Measurements from ENCODE around the gene ZNF697. TPM values are rescaled to one million over a fixed set of nuclear protein-coding genes. Genes with fewer than 3 reads are reported as not detected.
"Not testable (repeated sequence)": the region's sequence is repeated elsewhere in the genome, so short reads cannot be mapped to it uniquely, and the experiment has no call there.

Gene ZNF697
- total RNA-seq, 5 donors from 2014 or later (not counting 1 experiment from before 2014, with no cell fraction given): 0.06 to 0.16 (median 0.09) TPM; not detected in 2

- ChIA-PET CTCF (interaction anchor here in 1 of 2 donors (0.6 kb wide), 1 partner anchor 42 kb away, joined by 3 read pairs; no protein-coding TSS in a partner anchor), POLR2A (no interaction called here)
- Histone ChIP-seq H3K27me3 (replicated peaks in 1 of 2; ENCODE audit: control insufficient read depth in 2 of 2, extremely low read depth in 1 of 2, insufficient read depth in 2 of 2, low read length in 1 of 2) (peaks cover 0 to 2% of the 10 kb centered on the region in 2 experiments), H3K36me3 (ENCODE audit: control insufficient read depth in 2 of 2, extremely low read depth in 1 of 2, insufficient read depth in 1 of 2, low read length in 1 of 2) (no peaks in the 10 kb centered on the region), H3K27ac (ENCODE audit: low read length) (no peak overlapping the region), H3K4me1 (ENCODE audit: control insufficient read depth in 1 of 2, extremely low read depth in 1 of 2, insufficient read depth in 2 of 2, low read length in 2 of 2) (no peaks in the 10 kb centered on the region), H3K9me3 (no peaks in the 10 kb centered on the region), H3K4me3 (ENCODE audit: control insufficient read depth in 1 of 2, extremely low read depth in 1 of 2, low read length in 1 of 2) (no peak overlapping the region)
- H3K27me3 Mint-ChIP-seq: peaks cover 12 to 19% of the 10 kb centered on the region in 2 donors
- no peak overlapping the region for H3K4me3 Mint-ChIP-seq
- no peaks in the 10 kb centered on the region for H3K9me3 Mint-ChIP-seq
- no peaks in the 10 kb centered on the region for H3K36me3 Mint-ChIP-seq
- no peak for ATAC-seq (replicated peaks in 1 of 4)
- H3K4me1 Mint-ChIP-seq: no peaks in the 10 kb centered on the region
- WGBS (ENCODE audit: insufficient coverage): 96% methylated on average over 3 of the region's 6 CpGs
- no peak for DNase-seq
- H3K27ac Mint-ChIP-seq: no peak overlapping the region
Observed at GRCh38 chr1:119603695-119604094, 44.4 kb downstream of the ZNF697 start.

DNA sequence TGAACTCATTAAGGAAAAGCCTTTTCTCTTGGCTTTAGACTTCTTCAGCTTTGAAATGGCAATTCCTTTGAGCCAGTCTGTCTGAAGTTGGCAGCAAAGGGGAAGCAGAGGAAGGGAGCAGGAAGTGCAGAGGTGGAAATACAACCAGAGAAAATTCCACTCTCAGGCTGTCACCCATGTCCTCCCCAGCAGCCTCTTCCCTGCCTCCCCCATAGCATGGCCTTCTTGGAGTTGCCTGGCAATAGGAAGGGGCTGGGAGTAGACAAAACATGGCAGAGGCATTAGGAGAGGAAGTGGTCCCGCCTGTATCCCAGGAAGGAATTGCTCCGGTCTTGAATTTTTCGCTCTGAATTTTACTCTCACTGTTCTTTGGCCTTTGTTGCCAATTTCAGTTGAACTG, 44.8 kb downstream of the ZNF697 start:
- CTCF ChIA-PET; H3K9me3 ChIP-seq; H3K4me1 ChIP-seq (ENCODE audit: control insufficient read depth in 1 of 2, extremely low read depth in 1 of 2, insufficient read depth in 2 of 2, low read length in 2 of 2); DNase-seq; H3K4me1 Mint-ChIP-seq; ATAC-seq (replicated peaks in 1 of 4); H3K36me3 ChIP-seq (ENCODE audit: control insufficient read depth in 2 of 2, extremely low read depth in 1 of 2, insufficient read depth in 1 of 2, low read length in 1 of 2); H3K27ac ChIP-seq (ENCODE audit: low read length); H3K4me3 ChIP-seq (ENCODE audit: control insufficient read depth in 1 of 2, extremely low read depth in 1 of 2, low read length in 1 of 2); H3K27ac Mint-ChIP-seq; H3K4me3 Mint-ChIP-seq; H3K36me3 Mint-ChIP-seq; POLR2A ChIA-PET; H3K27me3 ChIP-seq (replicated peaks in 1 of 2; ENCODE audit: control insufficient read depth in 2 of 2, extremely low read depth in 1 of 2, insufficient read depth in 2 of 2, low read length in 1 of 2); H3K9me3 Mint-ChIP-seq: not testable (repeated sequence)
- no CpG with 5 or more reads among the region's 3 CpGs for WGBS (ENCODE audit: insufficient coverage)
- H3K27me3 Mint-ChIP-seq: peaks cover 12 to 19% of the 10 kb centered on the region in 2 donors

GRCh38 chr1:119602789-119603188, 45.3 kb downstream of the ZNF697 start:
- WGBS (ENCODE audit: insufficient coverage): 100% methylated on average over 1 of the region's 3 CpGs
- H3K27ac ChIP-seq (ENCODE audit: low read length); CTCF ChIA-PET; H3K4me3 ChIP-seq (ENCODE audit: control insufficient read depth in 1 of 2, extremely low read depth in 1 of 2, low read length in 1 of 2); H3K4me1 Mint-ChIP-seq; POLR2A ChIA-PET; H3K27me3 ChIP-seq (replicated peaks in 1 of 2; ENCODE audit: control insufficient read depth in 2 of 2, extremely low read depth in 1 of 2, insufficient read depth in 2 of 2, low read length in 1 of 2); H3K27ac Mint-ChIP-seq; H3K9me3 Mint-ChIP-seq; ATAC-seq (replicated peaks in 1 of 4); H3K9me3 ChIP-seq; DNase-seq; H3K36me3 ChIP-seq (ENCODE audit: control insufficient read depth in 2 of 2, extremely low read depth in 1 of 2, insufficient read depth in 1 of 2, low read length in 1 of 2); H3K4me3 Mint-ChIP-seq; H3K4me1 ChIP-seq (ENCODE audit: control insufficient read depth in 1 of 2, extremely low read depth in 1 of 2, insufficient read depth in 2 of 2, low read length in 2 of 2); H3K36me3 Mint-ChIP-seq: not testable (repeated sequence)
- H3K27me3 Mint-ChIP-seq: peaks cover 12 to 19% of the 10 kb centered on the region in 2 donors

DNA sequence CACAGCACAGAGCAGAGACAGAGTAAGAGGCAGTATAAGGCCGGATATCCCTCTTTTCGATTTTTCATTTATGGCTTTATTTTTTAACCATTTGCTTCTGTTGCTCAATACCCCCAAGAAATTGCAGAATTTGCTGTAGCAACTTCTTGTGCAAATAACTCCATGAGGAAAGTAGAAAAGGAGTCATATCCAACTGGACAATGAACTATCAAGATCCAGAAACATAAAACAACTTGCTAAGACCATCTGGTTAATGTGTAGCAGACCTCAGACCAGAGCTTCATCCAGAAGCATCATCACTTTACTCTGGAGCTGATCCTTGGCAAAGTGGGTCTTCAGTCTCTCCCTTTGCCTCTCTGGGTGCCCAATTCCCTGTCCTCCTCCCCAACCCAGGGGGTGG, 45.9 kb downstream of the ZNF697 start:
- H3K9me3 Mint-ChIP-seq: no peaks in the 10 kb centered on the region
- POLR2A ChIA-PET: no interaction called here

DNA sequence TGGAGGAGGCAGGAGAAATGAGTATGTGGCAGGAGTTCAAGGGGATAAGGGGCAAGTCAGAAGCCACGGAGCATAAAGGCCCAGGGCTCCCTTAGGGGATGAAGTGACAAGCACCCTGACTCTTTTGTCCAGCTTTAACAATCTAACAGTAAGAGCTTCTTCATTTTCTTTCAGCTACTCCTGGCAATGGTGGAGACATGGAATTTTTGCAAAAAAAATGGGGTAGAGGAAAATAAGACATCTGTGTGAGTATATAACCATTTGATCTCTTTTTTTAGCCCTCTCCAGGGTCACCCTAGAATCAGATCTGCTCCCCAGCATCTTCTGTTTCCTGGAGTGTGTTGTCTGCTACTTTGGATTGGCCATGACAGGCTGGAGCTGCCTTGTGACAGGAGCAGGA, 47.1 kb downstream of the ZNF697 start:
- peaks cover 0 to 3% of the 10 kb centered on the region in 2 experiments for H3K27me3 ChIP-seq (replicated peaks in 1 of 2; ENCODE audit: control insufficient read depth in 2 of 2, extremely low read depth in 1 of 2, insufficient read depth in 2 of 2, low read length in 1 of 2)
- Mint-ChIP-seq H3K4me3 (no peak overlapping the region), H3K4me1 (no peaks in the 10 kb centered on the region), H3K27ac (no peak overlapping the region), H3K9me3 (no peaks in the 10 kb centered on the region), H3K27me3 (peaks cover 2 to 28% of the 10 kb centered on the region in 2 donors), H3K36me3 (no peaks in the 10 kb centered on the region)
- no peaks in the 10 kb centered on the region for H3K36me3 ChIP-seq (ENCODE audit: control insufficient read depth in 2 of 2, extremely low read depth in 1 of 2, insufficient read depth in 1 of 2, low read length in 1 of 2)
- ChIA-PET CTCF (no interaction called here), POLR2A (no interaction called here)
- H3K27ac ChIP-seq (ENCODE audit: low read length): no peak overlapping the region
- no peak for ATAC-seq (replicated peaks in 1 of 4)
- no peaks in the 10 kb centered on the region for H3K9me3 ChIP-seq
- no peaks in the 10 kb centered on the region for H3K4me1 ChIP-seq (ENCODE audit: control insufficient read depth in 1 of 2, extremely low read depth in 1 of 2, insufficient read depth in 2 of 2, low read length in 2 of 2)
- DNase-seq: no peak
- no CpG with 5 or more reads among the region's 1 CpG for WGBS (ENCODE audit: insufficient coverage)
- no peak overlapping the region for H3K4me3 ChIP-seq (ENCODE audit: control insufficient read depth in 1 of 2, extremely low read depth in 1 of 2, low read length in 1 of 2)

More for the DNA sequence above, 45.9 kb downstream of the ZNF697 start:
- no peaks in the 10 kb centered on the region for H3K4me1 ChIP-seq (ENCODE audit: control insufficient read depth in 1 of 2, extremely low read depth in 1 of 2, insufficient read depth in 2 of 2, low read length in 2 of 2)
- Mint-ChIP-seq H3K4me3 (no peak overlapping the region), H3K36me3 (no peaks in the 10 kb centered on the region), H3K27me3 (peaks cover 12 to 19% of the 10 kb centered on the region in 2 donors), H3K4me1 (no peaks in the 10 kb centered on the region), H3K27ac (no peak overlapping the region)
- H3K9me3 ChIP-seq: no peaks in the 10 kb centered on the region
- no CpG with 5 or more reads among the region's 2 CpGs for WGBS (ENCODE audit: insufficient coverage)
- H3K27me3 ChIP-seq (replicated peaks in 1 of 2; ENCODE audit: control insufficient read depth in 2 of 2, extremely low read depth in 1 of 2, insufficient read depth in 2 of 2, low read length in 1 of 2): peaks cover 0 to 2% of the 10 kb centered on the region in 2 experiments
- H3K36me3 ChIP-seq (ENCODE audit: control insufficient read depth in 2 of 2, extremely low read depth in 1 of 2, insufficient read depth in 1 of 2, low read length in 1 of 2): no peaks in the 10 kb centered on the region
- no peak overlapping the region for H3K4me3 ChIP-seq (ENCODE audit: control insufficient read depth in 1 of 2, extremely low read depth in 1 of 2, low read length in 1 of 2)
- CTCF ChIA-PET: no interaction called here
- H3K27ac ChIP-seq (ENCODE audit: low read length): no peak overlapping the region
- ATAC-seq (replicated peaks in 1 of 4): no peak
- DNase-seq: no peak

GRCh38 chr1:119600561-119600960, 47.5 kb downstream of the ZNF697 start:
- H3K9me3 ChIP-seq: no peaks in the 10 kb centered on the region
- no peaks in the 10 kb centered on the region for H3K4me1 ChIP-seq (ENCODE audit: control insufficient read depth in 1 of 2, extremely low read depth in 1 of 2, insufficient read depth in 2 of 2, low read length in 2 of 2)
- H3K27ac ChIP-seq (ENCODE audit: low read length): no peak overlapping the region
- H3K4me1 Mint-ChIP-seq: no peaks in the 10 kb centered on the region
- no peaks in the 10 kb centered on the region for H3K36me3 ChIP-seq (ENCODE audit: control insufficient read depth in 2 of 2, extremely low read depth in 1 of 2, insufficient read depth in 1 of 2, low read length in 1 of 2)
- WGBS (ENCODE audit: insufficient coverage): 100% methylated on average over 2 of the region's 4 CpGs
- H3K27me3 ChIP-seq (replicated peaks in 1 of 2; ENCODE audit: control insufficient read depth in 2 of 2, extremely low read depth in 1 of 2, insufficient read depth in 2 of 2, low read length in 1 of 2): peaks cover 0 to 3% of the 10 kb centered on the region in 2 experiments
- DNase-seq: no peak
- peaks cover 2 to 31% of the 10 kb centered on the region in 2 donors for H3K27me3 Mint-ChIP-seq
- H3K9me3 Mint-ChIP-seq: no peaks in the 10 kb centered on the region
- ChIA-PET POLR2A (interaction anchor here in 1 of 2 donors (0.6 kb wide), 1 partner anchor 24 kb away, joined by 7 read pairs; no protein-coding TSS in a partner anchor), CTCF (interaction anchor here (0.5 kb wide), 2 partner anchors 83 to 356 kb away, joined by 5 read pairs; no protein-coding TSS in a partner anchor)
- H3K4me3 ChIP-seq (ENCODE audit: control insufficient read depth in 1 of 2, extremely low read depth in 1 of 2, low read length in 1 of 2): no peak overlapping the region
- H3K4me3 Mint-ChIP-seq: no peak overlapping the region
- no peak for ATAC-seq (replicated peaks in 1 of 4)
- no peaks in the 10 kb centered on the region for H3K36me3 Mint-ChIP-seq
- no peak overlapping the region for H3K27ac Mint-ChIP-seq

GRCh38 chr1:119595606-119596005, 52.5 kb downstream of the ZNF697 start:
- Mint-ChIP-seq H3K4me3 (no peak overlapping the region), H3K27ac (no peak overlapping the region)

More at GRCh38 chr1:119595606-119596005, 52.5 kb downstream of the ZNF697 start:
- peaks cover 0 to 3% of the 10 kb centered on the region in 2 experiments for H3K27me3 ChIP-seq (replicated peaks in 1 of 2; ENCODE audit: control insufficient read depth in 2 of 2, extremely low read depth in 1 of 2, insufficient read depth in 2 of 2, low read length in 1 of 2)
- peaks cover 0 to 12% of the 10 kb centered on the region in 2 donors for H3K27me3 Mint-ChIP-seq
- no peak overlapping the region for H3K27ac ChIP-seq (ENCODE audit: low read length)
- DNase-seq (no peak), ATAC-seq (replicated peaks in 1 of 4) (no peak)
- WGBS (ENCODE audit: insufficient coverage): no CpG with 5 or more reads among the region's 2 CpGs
- H3K9me3 Mint-ChIP-seq: no peaks in the 10 kb centered on the region
- no peak overlapping the region for H3K4me3 ChIP-seq (ENCODE audit: control insufficient read depth in 1 of 2, extremely low read depth in 1 of 2, low read length in 1 of 2)
- no peaks in the 10 kb centered on the region for H3K4me1 Mint-ChIP-seq
- POLR2A ChIA-PET: no interaction called here
- H3K4me1 ChIP-seq (ENCODE audit: control insufficient read depth in 1 of 2, extremely low read depth in 1 of 2, insufficient read depth in 2 of 2, low read length in 2 of 2): no peaks in the 10 kb centered on the region
- CTCF ChIA-PET: no interaction called here
- H3K36me3 ChIP-seq (ENCODE audit: control insufficient read depth in 2 of 2, extremely low read depth in 1 of 2, insufficient read depth in 1 of 2, low read length in 1 of 2): no peaks in the 10 kb centered on the region
- no peaks in the 10 kb centered on the region for H3K36me3 Mint-ChIP-seq
- H3K9me3 ChIP-seq: no peaks in the 10 kb centered on the region

Measured in T-cell (primary cell).